GM12864 (cell line): Measurements from ENCODE around the gene PRKCZ.

Source experiments
- DNase-seq: peaks from one replicate; pipeline ENCODE4 v3.0.0-alpha.2; 2011; ENCODE audit warnings: low read depth
- H3K4me3 ChIP-seq: 2 replicates; pipeline ENCODE4 v1.5.1; 2011; ENCODE audit warnings: mild to moderate bottlenecking, low read depth, low read length, control low read depth
- CTCF ChIP-seq: IDR thresholded peaks from 2 replicates; pipeline ENCODE4 v1.5.1; 2011; ENCODE audit warnings: low read depth, mild to moderate bottlenecking, moderate library complexity, low read length, control low read depth, inconsistent platforms; ENCODE audit errors: missing control alignments

Gene PRKCZ

GRCh38 chr1:2031546-2032540 lies 18.4 kb upstream of the PRKCZ start:
- no peak for TF ChIP-seq CTCF
- DNase-seq = no peak
- no peak overlapping the region for H3K4me3 ChIP-seq

- no peak overlapping the region for H3K4me3 ChIP-seq
- TF ChIP-seq CTCF = no peak
- no peak for DNase-seq
Measured at GRCh38 chr1:2032737-2033136, 17.5 kb upstream of the PRKCZ start.

GRCh38 chr1:2033165-2033564 lies 17.0 kb upstream of the PRKCZ start:
- H3K4me3 ChIP-seq = no peak overlapping the region
- no peak for TF ChIP-seq CTCF
- DNase-seq = no peak

GRCh38 chr1:2036287-2036686 lies 13.9 kb upstream of the PRKCZ start:
- no peak for TF ChIP-seq CTCF
- no peak for DNase-seq
- no peak overlapping the region for H3K4me3 ChIP-seq

GRCh38 chr1:2037314-2037979 lies 12.8 kb upstream of the PRKCZ start:
- DNase-seq = no peak
- no peak for TF ChIP-seq CTCF
- H3K4me3 ChIP-seq = no peak overlapping the region

GRCh38 chr1:2038229-2038628 lies 12.0 kb upstream of the PRKCZ start:
- no peak for TF ChIP-seq CTCF
- H3K4me3 ChIP-seq = no peak overlapping the region
- no peak for DNase-seq

GRCh38 chr1:2039251-2039650 lies 11.0 kb upstream of the PRKCZ start:
- no peak for DNase-seq
- TF ChIP-seq CTCF = no peak
- no peak overlapping the region for H3K4me3 ChIP-seq
